Activated naive CD8-positive, alpha-beta T cell treated with anti-CD3 and anti-CD28 coated beads, Interleukin-2, amount 50 U/mL, for 16 hours (primary cell): Measurements from ENCODE around the gene PCDHGB3.

Source experiments
- DNase-seq: peaks from one replicate; pipeline ENCODE4 v3.0.0-alpha.2; 2020; ENCODE audit warnings: low read depth, low spot score

PCDHGB3 gene

GRCh38 chr5:141419074-141419880 is 49.2 kb downstream of the PCDHGB3 start:
- DNase-seq, result no peak

DNA sequence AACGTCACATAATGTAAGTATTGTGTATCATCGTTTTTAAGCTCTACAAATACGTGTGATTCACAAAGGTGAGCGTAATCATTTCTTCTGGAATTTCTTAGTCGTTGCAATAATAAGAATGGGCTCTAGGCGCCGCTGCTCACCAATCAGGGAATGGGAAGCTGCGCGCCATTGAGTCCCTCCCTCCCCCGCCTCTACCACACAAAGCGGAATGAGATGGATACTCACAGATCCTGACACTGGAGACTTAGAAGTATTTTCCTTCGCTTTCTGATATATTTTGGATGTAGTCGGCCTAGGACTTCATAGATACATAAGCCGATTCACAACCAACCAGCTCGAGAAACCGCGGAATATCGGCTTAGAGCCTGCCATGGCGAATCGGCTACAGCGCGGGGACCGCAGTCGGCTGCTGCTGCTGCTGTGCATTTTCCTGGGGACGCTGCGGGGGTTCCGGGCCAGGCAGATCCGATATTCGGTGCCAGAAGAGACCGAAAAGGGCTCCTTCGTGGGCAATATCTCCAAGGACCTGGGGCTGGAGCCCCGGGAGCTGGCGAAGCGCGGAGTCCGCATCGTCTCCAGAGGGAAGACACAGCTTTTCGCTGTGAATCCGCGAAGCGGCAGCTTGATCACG is 50.9 kb downstream of the PCDHGB3 start, which contains the start of gene PCDHGA11:
PCDHGA11 (plus strand) TSS at position 197 of the 634 bp plus-strand sequence; CDS start at position 374, 177 bp downstream.
- DNase-seq, result no peak

DNA sequence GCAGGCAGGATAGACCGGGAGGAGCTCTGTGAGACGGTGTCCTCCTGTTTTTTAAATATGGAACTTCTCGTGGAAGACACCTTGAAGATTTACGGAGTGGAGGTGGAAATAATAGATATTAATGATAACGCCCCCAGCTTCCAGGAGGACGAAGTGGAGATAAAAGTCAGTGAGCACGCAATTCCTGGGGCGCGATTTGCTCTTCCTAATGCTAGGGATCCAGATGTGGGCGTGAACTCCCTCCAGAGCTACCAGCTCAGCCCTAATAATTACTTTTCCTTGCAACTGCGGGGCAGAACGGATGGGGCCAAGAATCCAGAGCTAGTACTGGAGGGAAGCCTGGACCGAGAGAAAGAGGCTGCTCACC is 51.4 kb downstream of the PCDHGB3 start:
- DNase-seq, result no peak
